ENCODE results near the gene RGS2. TPM values are rescaled to one million over a fixed set of nuclear protein-coding genes. Genes with fewer than 3 reads are reported as not detected.

The RGS2 gene
- total RNA-seq, 2 donors from 2014 or later: 16.5 to 28.6 TPM

GRCh38 chr1:192844360-192844759, 35.5 kb downstream of the RGS2 start:
- DNase-seq: no peak
- Histone ChIP-seq H3K4me1 (no peaks in the 10 kb centered on the region), H3K36me3 (no peaks in the 10 kb centered on the region), H3K27me3 (no peaks in the 10 kb centered on the region), H3K9me3 (no peaks in the 10 kb centered on the region), H3K27ac (no peak overlapping the region), H3K4me3 (no peak overlapping the region), H3K9ac (ENCODE audit: low read depth in 2 of 2, low read length in 2 of 2) (no peak overlapping the region)
- intact Hi-C loops (cut with DNase I): no loop called here
- TF ChIP-seq CTCF (IDR thresholded peaks at IDR 0.05): no peak

GRCh38 chr1:192846950-192847349, 38.1 kb downstream of the RGS2 start:
- intact Hi-C loops (cut with DNase I): no loop called here
- no peaks in the 10 kb centered on the region for H3K9me3 ChIP-seq
- H3K27ac ChIP-seq: no peak overlapping the region

GRCh38 chr1:192849011-192849410, 40.2 kb downstream of the RGS2 start:
- Histone ChIP-seq H3K4me1 (no peaks in the 10 kb centered on the region), H3K9me3 (no peaks in the 10 kb centered on the region), H3K4me3 (no peak overlapping the region), H3K36me3 (no peaks in the 10 kb centered on the region), H3K27me3 (no peaks in the 10 kb centered on the region), H3K9ac (ENCODE audit: low read depth in 2 of 2, low read length in 2 of 2) (no peak overlapping the region), H3K27ac (no peak overlapping the region)
- intact Hi-C loops (cut with DNase I): no loop called here
- no peak for TF ChIP-seq CTCF (IDR thresholded peaks at IDR 0.05)
- no peak for DNase-seq

More at GRCh38 chr1:192846950-192847349, 38.1 kb downstream of the RGS2 start:
- no peak for DNase-seq
- no peak overlapping the region for H3K9ac ChIP-seq (ENCODE audit: low read depth in 2 of 2, low read length in 2 of 2)
- H3K4me1 ChIP-seq: no peaks in the 10 kb centered on the region
- H3K27me3 ChIP-seq: no peaks in the 10 kb centered on the region
- H3K4me3 ChIP-seq: no peak overlapping the region
- no peaks in the 10 kb centered on the region for H3K36me3 ChIP-seq
- no peak for TF ChIP-seq CTCF (IDR thresholded peaks at IDR 0.05)

GRCh38 chr1:192849442-192849841, 40.6 kb downstream of the RGS2 start:
- Histone ChIP-seq H3K4me1 (no peaks in the 10 kb centered on the region), H3K9ac (ENCODE audit: low read depth in 2 of 2, low read length in 2 of 2) (no peak overlapping the region), H3K9me3 (no peaks in the 10 kb centered on the region), H3K27ac (no peak overlapping the region), H3K27me3 (no peaks in the 10 kb centered on the region), H3K36me3 (no peaks in the 10 kb centered on the region), H3K4me3 (no peak overlapping the region)
- TF ChIP-seq CTCF (IDR thresholded peaks at IDR 0.05): no peak
- DNase-seq: no peak
- intact Hi-C loops (cut with DNase I): no loop called here

- no peak overlapping the region for H3K27ac ChIP-seq
- TF ChIP-seq CTCF (IDR thresholded peaks at IDR 0.05): no peak
- intact Hi-C loops (cut with DNase I): no loop called here
- DNase-seq: no peak
- H3K4me1 ChIP-seq: no peaks in the 10 kb centered on the region
- no peaks in the 10 kb centered on the region for H3K9me3 ChIP-seq
- no peak overlapping the region for H3K4me3 ChIP-seq
- H3K9ac ChIP-seq (ENCODE audit: low read depth in 2 of 2, low read length in 2 of 2): no peak overlapping the region
- no peaks in the 10 kb centered on the region for H3K27me3 ChIP-seq
- H3K36me3 ChIP-seq: no peaks in the 10 kb centered on the region
These were observed 43.4 kb downstream of the RGS2 start for GRCh38 chr1:192852001-192852947.

All from colonic mucosa (tissue), 4 donors.